GM21515 (cell line): ENCODE data around the gene SCYGR1.
"Not testable (repeated sequence)": the region's sequence is repeated elsewhere in the genome, so short reads cannot be mapped to it uniquely, and the experiment has no call there.

ENCODE experiments used
- ATAC-seq: cut with Tn5 transposase; IDR thresholded peaks from one replicate; pipeline ENCODE4 v1.9.1; 2021; ENCODE audit not compliant: unreplicated experiment

Gene SCYGR1

DNA sequence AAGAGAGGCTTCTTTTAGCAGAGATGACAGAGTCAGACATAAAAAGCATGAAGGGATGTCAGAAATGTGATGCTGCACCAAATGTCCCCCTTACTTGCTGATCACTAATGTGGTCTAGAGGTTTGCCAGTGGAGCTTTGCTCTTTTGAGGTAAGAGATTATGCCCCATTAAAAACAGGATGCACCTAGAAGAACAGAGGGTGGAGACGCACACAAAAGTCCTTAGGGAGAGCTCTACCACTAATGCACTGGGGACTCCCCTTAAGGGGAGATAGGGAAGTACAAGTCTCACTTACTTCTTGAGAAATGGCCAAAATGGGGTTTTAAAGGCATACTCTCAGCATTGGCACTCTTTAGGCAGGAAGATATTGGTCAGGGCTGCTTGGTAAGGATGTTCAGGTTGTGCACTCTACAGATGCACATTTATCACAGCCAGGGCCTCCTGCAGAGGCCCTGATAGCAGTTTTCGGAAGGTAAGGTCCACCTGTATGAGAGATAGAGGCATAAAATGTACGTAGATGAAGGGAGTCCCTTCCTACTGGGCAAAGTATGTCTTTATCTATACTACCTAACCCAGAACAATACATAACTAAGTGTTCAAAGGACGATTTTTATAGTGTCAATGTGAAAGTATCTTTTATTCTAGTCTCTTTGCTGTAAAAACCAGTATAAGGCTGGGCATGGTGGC is 17.0 kb upstream of the SCYGR1 start:
- no peak for ATAC-seq

DNA sequence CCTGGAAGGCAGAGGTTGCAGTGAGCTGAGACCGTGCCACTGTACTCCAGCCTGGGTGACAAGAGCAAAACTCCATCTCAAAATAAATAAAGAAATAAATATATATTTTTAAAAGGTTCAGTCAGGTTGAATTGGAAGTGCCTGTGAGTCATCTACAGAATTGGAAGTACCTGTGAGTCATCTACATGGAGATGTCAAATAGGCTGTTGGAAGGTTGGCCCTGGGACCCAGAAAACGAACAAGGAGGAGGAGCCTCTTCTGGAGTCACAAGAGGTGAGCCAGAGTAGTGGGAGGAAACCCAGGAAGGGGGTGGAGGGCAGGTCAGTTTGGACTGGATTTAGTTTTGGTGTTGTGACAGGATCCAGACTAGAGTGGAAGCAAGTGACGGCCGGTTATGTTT is 15.2 kb upstream of the SCYGR1 start:
- ATAC-seq = no peak

DNA sequence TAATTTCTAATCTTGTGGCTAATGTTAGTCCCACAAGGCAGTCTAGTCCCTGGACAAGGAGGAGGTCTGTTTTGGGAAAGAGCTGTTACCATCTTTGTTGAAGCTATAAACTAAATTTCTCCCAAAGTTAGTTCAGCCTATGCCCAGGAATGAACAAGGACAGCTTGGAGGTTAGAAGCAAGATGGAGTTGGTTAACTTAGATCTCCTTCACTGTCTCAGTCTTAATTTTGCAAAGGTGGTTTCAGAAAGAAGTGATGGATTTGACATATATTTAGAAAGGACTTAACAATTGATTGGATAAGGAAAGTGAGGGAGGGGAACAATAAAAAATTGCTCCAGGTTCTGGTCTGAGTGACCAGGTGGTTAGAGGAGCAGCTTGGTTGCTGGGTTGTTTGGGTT is 14.6 kb upstream of the SCYGR1 start:
- no peak for ATAC-seq

DNA sequence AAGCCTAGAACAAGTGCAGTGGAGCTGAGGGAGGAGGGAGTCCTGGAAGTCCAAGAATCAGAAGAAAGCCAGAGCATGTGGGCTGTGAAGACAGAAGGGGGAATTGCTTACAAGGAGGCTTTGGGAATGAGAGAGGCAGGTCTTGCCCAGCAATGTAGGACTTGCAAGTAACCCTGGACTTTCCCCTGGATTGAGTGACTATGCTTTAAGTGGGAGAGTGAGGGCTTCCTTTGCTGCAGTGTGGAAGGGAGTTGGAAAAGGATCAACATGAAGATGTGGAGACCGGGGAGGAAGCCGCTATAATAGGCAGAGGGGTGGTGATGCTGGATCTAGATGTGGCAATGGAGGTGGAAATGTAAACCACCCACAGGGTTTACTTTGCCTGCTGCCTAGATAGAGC is 13.8 kb upstream of the SCYGR1 start:
- no peak for ATAC-seq

DNA sequence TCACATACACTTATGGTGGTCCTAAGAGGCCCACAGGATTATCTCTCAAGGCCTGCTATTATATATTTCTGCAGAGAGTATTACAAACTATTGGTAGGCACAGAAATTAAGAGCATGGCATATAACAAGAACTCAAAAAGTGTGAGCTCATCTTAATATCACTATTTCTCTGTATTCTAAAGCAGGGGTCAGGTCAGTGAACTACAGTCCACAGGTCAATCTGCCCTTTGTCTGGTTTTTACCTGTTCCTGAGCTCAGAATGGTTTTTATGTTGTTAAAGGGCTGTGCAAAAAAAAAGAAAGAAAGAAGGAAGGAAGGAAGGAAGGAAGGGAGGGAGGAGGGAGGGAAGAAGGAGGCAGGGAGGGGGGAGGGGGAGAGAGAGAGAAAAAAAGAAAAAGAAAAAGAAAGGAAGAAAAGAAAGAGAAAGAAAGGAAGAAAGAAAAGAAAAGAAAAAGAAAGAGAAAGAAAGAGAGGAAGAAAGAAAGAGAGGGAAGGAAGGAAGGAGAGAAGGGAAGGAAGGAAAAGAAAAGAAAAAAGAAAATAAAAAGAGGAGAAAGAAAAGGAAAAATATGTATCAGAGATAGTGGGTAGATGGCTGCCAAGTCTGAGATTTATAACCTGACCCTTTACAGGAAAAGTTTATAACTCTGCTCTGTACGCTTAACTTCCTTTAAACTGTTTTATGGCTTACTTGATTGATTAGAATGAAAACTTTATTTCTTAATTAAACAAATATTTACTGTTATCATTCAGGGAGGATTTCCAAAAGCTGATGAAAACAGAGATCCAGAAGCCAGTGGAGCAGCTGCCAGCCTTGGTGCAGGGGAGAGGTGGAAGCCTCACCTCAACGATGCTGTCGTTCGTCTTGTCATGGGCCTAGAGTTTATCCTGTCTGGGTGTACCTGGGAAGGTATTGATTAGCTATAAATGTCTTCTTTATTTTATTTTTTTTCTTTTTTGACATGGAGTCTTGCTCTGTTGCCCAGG is 11.2 kb upstream of the SCYGR1 start:
- ATAC-seq = no peak

DNA sequence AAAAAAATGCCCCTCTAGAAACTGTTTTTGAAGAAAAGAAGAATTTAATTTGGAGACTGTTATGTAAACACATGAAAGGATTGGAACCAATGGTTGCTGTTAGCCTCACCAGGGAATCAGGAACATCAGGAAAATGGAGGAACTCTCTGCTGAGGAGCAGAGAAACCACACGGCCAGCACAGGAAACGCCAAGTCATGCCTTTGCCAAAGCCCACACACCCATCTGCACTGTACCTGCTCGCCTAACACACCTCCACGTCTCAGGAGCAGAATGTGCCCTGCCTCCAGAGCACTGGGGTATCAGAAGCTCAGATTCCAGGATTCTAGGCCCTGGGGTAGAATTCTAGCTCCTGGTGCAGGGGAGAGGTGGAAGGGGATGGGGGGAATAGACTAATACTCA is 9.8 kb upstream of the SCYGR1 start:
- no peak for ATAC-seq

DNA sequence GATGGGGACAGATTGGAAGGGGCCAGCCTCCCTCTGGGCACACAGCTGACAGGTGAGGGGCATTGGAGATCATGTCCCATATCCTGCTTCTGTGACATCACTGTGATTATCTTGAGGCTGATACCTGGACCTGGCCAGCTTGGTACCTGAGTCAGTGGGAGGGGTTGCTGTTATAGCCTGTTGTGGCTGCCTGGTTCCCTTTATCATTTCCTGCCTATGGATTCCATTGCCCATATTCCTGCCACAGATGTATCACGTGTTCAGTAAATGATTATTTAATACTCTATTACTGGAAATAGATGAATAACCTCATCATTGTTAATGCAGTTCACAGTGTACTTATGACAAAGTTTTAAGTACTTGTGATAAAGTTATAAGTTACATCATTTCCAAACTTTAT is 7.8 kb upstream of the SCYGR1 start:
- no peak for ATAC-seq

DNA sequence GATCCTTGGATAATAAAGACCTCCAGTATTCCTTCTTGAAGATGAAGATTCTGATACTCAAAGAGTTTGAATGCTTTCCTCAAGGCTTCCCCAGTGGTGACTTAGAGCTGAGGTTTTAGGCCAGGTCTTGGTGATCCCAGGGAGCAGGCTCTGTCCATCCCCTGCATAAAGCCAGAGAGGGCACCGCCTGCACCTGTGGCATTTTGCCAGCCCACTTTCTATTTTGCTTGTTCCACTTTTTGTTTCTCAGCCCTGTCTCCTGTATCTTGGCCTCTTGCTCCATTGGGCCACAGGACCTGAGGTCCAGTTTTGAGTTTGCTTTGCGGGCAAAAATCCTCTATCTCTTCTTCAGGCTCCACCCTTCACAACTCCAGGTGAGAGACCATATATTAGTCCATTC is 6.7 kb upstream of the SCYGR1 start:
- no peak for ATAC-seq

DNA sequence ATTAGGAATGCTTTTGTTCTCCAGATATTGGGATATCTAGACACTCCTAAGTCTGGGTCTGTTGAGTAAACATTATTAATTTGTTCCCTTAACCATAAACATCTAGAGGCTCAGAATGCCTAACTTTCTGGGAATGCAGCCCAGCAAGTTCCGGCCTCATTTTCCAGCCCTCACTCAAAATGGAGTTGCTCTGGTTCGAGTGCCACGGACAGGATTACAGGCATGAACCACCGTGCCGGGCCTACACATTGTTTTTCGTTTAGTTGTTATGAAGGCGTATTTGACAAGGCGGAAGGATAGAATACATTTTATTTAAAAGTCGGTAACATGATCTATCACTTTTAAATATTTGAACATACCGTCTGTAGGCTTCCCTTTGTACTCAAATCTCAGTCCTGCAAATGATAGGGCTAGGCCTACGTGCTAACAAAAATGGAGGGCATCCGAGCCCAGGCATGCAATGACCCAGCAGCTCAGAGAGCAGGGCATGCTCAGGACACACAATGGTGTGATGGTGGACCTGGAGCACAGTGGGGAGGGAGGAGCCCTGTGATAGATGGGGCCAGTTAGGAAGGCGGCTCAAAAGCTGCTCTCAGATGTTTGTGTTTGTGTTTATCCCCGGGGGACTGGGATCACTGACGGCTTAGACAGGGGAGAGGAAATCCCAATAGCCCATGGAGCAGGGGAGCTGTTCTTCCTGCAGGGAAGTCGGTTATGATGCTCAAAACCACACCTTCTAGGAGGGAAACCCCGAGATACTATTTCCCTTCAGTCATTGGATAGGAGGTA is 2.9 kb upstream of the SCYGR1 start:
- no peak for ATAC-seq

DNA sequence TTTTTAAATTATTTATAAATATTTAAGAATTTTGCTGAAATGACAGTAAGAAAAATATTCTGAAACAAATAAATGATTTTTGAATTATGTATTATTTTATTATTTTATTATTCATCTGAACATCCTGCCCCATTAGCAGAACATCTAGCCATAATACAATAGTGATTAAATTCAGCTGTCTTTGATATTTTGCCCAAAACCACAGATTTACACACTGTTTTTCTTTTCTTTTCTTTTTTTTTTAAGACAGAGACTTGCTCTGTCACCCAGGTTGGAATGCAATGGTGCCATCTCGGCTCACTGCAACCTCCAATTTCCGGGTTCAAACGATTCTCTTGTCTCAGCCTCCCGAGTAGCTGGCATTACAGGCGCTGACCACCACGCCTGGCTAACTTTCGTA is 1.9 kb upstream of the SCYGR1 start:
- no peak for ATAC-seq

DNA sequence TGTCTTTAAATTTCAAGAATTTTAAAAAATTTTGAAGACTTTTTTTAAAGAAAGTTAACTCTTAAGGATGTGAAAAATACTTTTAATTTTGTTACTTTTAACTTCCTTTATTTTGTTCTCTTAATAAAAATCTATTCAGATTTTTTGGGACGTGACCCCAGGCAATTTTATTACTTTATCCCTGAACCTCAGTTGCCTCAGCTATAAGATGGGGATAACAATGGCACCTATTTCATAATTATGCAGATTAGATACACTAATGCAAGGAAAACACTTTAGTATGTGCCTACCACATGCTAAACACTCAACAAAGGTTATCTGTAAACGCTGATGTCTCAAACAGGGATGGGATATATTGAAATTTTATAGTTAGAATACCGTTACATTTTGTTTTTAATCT is 1.5 kb upstream of the SCYGR1 start:
- no peak for ATAC-seq

DNA sequence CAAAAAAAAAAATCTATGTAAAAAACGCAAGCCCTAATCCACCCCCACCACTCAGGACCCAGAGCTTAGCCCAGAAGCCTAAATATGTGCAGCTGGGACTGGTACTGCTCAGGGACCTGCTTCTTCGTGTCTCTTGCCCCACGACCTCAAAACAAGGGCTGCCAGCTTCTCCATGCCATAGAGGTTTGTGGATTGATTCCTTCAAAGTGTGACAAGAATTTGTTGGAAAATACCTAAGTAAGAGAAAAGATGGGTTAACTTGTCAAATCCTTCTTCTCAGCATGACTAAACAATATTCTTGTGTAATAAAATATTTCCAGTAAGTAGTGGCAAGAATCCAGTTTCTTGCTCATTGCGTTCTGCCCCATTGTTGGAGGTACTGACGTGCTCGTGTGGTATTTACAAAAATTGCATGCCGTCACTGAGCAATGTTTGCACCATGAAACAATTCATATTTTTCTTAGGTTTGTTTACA is 825 bp upstream of the SCYGR1 start:
- no peak for ATAC-seq

DNA sequence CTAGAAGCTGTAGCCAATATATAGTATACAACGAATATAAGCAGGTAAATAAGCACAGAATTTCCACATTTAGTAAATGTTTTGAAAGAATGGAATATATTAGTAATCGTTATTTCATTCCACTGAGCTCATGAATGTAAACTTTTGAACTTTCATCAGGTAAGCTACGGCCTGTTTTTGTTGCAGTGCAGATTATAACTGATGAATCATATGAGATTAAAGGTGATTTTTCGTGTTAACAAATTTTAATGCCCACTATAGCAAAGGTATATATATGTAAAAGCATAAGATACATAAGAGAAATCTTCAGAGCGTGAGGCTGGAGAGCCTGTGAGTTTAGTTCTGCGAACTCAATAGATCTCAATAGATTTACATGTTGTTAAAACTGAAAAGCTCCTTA is 1.1 kb downstream of the SCYGR1 start:
- ATAC-seq = no peak

DNA sequence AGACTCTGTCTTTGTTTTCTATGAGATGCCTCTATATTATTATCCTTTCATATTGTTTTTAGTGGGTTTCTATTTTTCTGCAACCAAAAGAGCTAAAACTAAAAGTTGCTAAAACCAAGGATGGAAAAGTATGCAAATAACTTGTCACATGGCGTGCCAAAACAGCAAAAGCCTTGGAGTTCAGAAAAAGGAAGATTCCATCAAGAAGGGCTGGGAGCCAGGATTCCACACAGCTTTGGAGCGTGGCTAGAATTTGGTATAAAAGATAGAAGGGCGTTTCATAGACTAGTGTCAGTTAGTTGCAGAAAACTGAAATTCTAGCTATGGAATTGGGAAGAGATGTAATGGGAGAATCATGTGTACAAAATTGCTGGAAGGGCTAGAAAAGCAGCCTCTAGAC is 4.1 kb downstream of the SCYGR1 start:
- no peak for ATAC-seq

DNA sequence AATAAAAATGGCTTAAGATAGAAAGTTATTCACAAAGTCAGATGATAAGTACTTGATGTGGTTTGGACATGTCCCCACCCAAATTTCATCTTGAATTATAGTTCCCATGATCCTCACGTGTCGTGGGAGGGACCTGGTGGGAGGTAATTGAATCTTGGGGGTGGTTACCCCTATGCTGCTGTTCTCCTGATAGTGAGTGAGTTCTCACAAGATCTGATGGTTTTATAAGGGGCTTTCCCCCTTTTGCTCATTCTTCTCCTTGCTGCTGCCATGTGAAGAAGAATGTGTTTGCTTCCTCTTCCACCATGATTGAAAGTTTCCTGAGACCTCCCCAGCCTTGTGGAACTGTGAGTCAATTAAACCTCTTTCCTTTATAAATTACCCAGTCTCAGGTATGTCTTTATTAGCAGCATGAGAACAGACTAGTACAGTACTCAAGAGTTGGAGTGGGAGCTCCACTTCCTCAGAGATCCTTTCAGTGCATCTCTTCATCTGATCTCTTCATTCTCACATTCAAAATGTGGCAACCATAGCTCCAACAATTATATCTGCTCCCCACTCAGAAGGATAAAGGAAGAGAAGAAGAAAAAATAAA is 5.4 kb downstream of the SCYGR1 start:
- not testable (repeated sequence) for ATAC-seq

DNA sequence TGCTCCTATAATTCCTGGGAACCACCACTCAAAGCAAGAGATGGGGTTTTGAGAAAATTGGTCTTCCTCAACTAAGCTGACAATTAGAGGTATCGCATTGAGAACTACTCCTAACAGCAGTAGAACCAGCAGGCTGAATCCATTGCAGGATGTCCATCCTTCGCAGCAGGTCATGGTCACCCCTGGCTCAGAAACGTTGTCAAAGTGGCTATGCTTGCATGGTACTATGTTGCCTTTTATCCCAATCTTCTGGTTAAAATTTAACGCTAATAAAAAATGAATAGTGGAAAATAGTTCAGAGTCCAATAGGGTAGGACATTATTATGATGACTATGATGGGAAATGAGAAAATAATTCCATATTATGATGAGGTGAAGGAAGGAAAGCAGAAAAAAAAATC is 8.7 kb downstream of the SCYGR1 start, which contains the start of gene TM4SF20:
Gene TM4SF20, minus strand, starts transcription at position 212 of the 400 bp plus-strand sequence. Its CDS starts 38 bp downstream, at position 174.
- no peak for ATAC-seq

DNA sequence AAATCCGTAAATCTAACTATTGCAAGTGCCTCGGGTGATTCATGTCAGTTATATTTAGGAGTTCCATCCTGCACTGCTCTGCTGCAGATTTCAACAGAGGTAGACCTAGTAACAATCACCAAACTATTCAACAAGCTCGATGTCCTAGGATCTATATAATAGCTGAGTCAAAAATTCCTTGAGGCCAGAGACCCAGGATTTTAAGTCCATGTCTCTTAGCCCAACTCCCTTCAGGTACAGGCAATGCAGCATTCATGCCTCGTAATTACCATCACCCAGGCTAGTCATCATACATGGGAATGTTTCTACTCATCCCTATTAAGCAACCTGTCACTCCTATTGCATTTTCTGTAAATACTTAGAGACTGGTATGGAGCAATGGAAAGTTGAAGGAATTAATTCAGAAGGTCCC is 9.4 kb downstream of the SCYGR1 start:
- no peak for ATAC-seq

DNA sequence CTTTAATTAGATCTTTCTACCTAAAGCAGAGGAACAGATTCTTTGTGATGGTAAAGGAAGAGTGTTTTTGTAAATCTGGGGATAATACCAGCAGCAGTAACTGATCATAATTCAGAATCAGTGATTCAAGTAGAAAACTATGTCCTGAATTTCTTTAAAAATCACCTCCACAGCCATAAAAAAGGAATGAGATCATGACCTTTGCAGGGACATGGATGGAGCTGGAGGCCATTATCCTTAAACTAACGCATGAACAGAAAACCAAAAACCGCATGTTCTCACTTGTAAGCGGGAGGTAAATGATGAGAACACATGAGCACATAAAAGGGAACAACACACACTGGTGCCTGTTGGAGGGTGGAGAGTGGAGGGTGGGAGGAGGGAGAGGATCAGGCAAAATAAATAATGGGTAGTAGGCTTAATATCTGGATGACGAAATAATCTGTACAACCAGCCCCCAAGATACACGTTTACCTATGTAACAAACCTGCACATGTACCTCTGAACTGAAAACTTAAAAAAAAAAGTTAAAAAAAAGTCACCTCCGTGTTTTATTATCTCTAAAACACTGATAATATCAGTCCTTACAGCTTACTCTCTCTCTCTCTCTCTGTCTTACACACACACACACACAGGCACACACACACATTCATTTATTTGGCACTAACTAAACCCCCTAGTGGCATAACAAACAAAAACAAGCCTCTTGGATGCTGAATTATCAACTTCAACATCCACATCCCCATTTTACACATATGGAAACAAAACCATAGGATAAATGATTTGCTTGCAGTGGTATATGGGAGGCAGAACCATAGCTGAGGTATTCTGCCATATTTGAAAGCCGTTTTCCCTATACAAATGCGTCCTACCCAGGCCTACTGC is 10.0 kb downstream of the SCYGR1 start:
- ATAC-seq = no peak

DNA sequence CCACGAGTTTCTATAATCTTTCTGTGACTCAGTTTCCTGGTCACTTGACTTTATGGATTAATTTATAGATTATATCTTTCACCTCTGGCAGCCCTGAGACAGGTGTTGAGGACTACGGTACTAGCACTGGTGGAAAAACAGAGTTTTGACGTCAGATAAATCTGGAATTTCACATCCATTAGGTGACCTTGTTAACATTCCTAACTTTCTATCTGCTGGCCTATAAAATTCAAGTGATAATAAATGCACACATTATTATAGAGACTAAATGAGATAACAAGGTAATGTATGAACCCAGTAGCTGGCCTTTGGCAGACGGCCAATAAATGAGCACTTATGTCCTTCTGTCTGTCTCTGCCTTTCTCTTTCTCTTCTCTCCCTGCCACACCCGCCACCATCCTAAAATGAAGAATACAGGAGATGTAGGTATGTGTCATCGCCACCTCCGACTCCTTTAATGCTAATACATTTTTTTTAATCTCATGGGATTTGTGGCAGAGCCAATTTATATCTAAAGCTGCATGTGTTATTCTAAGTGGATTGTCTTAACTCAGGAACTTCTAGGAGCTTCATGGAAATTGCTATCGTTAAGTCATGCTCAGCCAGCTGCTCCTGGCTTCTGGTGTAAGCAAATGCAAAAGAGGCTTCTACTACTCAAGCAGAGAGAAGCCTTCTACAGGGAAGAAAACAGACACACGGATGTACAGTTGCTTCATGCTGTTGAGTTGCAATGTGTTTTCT is 10.9 kb downstream of the SCYGR1 start:
- ATAC-seq = no peak
